DND-41 (cell line): ENCODE results near the gene EFHC2.

Experiments
- EZH2 ChIP-seq: IDR thresholded peaks from 3 replicates; pipeline ENCODE4 v1.6.1; 2012; ENCODE audit warnings: borderline replicate concordance, low read depth, mild to moderate bottlenecking, moderate library complexity, low read length, inconsistent platforms; ENCODE audit not compliant: severe bottlenecking
- TF ChIP-seq, protein P1 (sequence below): IDR thresholded peaks from 2 replicates; pipeline ENCODE4 v1.5.1; 2012; ENCODE audit warnings: borderline replicate concordance, low read length, moderate library complexity, mild to moderate bottlenecking; ENCODE audit not compliant: poor library complexity, severe bottlenecking; ENCODE audit errors: extremely low read depth

DNA sequence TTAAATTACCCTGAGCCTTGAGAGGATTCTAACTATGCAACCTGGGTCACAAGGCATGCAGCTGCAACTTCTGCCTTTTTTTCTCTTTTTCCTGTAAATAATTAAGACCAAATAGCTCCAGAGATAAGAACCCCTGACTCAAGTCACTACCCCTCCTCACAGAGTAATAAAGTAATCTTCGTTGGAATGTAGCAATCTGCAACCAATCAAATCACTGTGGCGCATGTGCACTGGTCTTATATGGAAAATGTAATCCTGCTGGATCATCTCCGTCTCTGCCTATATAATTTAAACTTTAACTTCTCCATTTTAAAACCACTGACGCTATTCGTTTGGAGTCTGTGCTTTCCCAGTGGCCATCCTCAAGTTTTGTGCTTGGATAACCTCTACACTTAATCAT, 6.1 kb upstream of the EFHC2 start:
- TF ChIP-seq, protein P1, sequence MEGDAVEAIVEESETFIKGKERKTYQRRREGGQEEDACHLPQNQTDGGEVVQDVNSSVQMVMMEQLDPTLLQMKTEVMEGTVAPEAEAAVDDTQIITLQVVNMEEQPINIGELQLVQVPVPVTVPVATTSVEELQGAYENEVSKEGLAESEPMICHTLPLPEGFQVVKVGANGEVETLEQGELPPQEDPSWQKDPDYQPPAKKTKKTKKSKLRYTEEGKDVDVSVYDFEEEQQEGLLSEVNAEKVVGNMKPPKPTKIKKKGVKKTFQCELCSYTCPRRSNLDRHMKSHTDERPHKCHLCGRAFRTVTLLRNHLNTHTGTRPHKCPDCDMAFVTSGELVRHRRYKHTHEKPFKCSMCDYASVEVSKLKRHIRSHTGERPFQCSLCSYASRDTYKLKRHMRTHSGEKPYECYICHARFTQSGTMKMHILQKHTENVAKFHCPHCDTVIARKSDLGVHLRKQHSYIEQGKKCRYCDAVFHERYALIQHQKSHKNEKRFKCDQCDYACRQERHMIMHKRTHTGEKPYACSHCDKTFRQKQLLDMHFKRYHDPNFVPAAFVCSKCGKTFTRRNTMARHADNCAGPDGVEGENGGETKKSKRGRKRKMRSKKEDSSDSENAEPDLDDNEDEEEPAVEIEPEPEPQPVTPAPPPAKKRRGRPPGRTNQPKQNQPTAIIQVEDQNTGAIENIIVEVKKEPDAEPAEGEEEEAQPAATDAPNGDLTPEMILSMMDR = no peak
- TF ChIP-seq EZH2 = no peak
